ENCODE measurements around the gene UGT1A6.
"Not testable (repeated sequence)": the region's sequence is repeated elsewhere in the genome, so short reads cannot be mapped to it uniquely, and the experiment has no call there.

Gene UGT1A6

DNA sequence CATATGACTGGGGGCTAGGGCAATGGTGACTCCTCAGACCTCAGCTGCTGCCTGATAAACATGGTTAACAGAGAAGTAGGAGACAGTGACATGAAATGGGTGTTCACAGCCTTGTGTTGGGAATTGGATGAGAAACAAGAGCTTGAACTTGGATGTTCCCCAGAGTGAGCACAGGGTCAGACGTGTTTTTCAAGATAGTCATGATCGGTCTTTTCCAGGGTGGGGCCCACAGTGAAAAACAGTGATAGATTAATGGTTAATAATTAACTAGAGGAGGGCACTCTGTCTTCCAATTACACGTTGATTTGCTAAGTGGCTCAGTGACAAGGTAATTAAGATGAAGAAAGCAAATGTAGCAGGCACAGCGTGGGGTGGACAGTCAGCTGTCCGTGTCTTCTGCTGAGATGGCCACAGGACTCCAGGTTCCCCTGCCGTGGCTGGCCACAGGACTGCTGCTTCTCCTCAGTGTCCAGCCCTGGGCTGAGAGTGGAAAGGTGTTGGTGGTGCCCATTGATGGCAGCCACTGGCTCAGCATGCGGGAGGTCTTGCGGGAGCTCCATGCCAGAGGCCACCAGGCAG is 36.1 kb downstream of the UGT1A6 start, which contains the start of gene UGT1A3:
UGT1A3 (plus strand) TSS at position 320 of the 579 bp plus-strand sequence; CDS start at position 405, 85 bp downstream.
- DNase-seq (ENCODE audit: low read depth in 2 of 2), result no peak

DNA sequence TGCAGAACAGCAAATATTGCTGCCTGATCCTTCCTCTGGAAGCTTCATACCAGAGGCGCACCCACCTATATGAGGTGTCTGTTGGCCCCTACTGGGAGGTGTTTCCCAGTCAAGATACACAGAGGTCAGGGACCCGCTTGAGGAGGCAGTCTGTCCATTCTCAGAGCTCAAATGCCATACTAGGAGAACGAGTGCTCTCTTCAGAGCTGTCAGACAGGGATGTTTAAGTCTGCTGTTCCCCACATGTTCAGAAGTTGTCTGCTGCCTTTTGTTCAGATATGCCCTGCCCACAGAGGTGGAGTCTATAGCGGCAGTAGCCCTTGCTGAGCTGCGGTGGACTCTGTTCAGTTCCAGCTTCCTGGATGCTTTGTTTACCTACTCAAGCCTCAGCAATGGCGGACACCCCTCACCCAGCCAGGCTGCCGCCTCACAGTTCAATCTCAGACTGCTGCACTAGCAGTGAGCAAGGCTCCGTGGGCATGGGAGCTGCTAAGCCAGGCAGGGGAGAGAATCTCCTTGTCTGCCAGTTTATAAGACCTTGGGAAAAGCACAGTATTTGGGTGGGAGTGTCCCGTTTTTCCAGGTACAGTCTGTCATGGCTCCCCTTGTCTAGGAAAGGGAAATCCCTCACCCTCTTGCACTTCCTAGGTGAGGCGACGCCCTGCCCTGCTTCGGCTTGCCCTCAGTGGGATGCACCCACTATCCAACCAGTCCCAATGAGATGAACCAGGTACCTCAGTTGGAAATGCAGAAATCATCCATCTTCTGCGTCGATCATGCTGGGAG is 44.4 kb downstream of the UGT1A6 start:
- not testable (repeated sequence) for DNase-seq (ENCODE audit: low read depth in 2 of 2)

DNA sequence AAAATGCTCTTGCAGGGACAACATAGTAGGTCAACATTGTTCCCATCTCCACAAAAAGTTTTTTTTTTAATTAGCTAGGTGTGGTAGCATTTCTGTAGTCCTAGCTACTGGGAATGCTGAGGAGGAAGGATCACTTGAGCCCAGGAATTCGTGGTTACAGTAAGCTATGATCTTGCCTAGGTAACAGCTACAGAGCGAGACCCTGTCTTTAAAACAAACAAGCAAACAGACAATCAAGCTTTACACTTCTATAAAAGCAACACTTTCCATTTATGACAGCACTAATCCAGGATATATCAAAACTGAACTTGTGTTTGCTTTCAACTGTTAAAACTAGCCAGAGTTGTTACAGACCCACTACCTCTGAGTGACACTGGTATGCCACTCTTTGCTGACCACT is 48.2 kb downstream of the UGT1A6 start:
- no peak for DNase-seq (ENCODE audit: low read depth in 2 of 2)

DNA sequence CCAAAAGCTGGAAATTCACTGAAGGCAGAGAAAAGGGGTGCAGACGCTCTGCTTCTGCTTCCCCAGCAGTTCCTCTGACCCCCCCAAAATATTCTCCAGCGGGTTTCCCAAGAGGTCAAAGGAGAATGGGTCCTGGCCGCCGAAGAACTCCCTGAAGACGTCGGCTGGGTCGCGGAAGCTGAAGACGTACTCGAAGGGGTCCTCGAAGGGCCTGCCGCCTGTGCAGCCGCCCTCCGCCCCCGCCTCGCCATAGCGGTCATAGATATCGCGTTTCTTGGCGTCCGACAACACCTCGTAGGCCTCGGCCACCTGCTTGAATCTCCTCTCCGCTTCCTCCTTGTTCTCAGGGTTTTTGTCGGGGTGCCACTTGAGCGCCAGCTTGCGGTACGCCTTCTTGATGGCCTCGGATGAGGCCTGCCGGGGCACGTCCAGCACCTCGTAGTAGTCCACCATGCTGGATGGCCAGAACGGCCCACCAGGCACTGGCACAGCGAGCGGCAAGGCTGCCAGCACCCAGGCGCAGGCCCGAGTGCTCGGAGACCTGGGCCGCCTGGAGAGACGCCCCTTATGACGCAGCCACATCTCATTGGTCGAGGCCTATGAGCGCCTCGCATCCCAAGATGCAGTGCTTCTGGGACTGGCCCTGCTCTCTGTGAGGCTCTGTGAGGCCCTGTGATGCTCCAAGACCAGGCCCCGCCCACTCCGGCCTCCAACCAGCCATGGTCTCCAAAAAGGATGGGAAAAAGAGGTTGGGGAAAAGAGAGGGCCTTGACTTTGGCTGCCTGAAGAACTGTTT is 51.0 kb downstream of the UGT1A6 start:
- no peak for DNase-seq (ENCODE audit: low read depth in 2 of 2)

DNA sequence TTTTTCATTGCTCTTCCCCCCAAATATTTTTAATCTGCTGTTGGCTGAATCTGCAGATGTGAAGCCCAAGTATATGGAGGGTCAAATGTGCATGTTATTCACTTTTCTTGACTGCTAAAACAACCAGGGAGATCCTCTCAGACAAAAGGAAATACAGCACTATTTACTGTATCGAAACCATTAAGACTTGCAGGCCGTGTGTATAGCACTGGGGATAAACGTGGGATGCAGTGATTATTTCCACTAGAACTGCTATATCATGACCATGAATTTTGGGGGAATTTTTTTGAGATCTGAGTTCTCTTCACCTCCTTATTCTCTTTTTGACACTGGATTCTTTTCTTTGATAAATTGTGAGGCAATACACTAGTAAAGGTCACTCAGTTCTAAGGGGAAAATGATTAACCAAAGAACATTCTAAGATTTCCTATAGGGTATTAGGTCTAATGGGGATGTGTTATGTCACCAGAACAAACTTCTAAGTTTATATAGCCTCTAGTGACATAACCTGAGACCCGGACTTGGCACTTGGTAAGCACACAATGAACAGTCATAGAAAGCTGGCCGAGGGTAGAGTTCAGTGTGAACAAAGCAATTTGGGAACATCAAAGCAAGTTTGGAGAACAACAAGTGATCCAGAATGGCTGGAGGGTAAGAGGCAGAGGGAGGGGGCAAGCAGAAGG is 52.5 kb downstream of the UGT1A6 start:
- DNase-seq (ENCODE audit: low read depth in 2 of 2), result no peak

DNA sequence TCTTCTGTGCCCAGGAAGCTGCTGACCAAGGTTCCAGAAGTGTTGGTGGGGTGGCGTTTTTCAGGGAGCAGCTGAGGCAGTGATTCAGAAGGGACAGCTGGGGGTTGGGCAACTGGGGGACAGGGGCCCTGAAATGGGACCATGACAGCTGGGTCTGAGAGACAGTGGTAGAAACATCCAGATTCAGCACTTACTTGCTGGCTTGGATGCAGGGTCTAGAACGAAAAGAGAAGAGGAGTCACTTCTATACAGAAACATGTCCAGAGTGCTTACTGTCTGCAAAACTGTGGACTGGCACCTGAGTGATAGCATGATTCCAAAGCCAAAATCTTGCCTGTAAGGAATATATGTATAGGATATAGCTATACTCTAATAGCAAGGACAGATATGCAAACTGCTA is 53.1 kb downstream of the UGT1A6 start:
- not testable (repeated sequence) for DNase-seq (ENCODE audit: low read depth in 2 of 2)

DNA sequence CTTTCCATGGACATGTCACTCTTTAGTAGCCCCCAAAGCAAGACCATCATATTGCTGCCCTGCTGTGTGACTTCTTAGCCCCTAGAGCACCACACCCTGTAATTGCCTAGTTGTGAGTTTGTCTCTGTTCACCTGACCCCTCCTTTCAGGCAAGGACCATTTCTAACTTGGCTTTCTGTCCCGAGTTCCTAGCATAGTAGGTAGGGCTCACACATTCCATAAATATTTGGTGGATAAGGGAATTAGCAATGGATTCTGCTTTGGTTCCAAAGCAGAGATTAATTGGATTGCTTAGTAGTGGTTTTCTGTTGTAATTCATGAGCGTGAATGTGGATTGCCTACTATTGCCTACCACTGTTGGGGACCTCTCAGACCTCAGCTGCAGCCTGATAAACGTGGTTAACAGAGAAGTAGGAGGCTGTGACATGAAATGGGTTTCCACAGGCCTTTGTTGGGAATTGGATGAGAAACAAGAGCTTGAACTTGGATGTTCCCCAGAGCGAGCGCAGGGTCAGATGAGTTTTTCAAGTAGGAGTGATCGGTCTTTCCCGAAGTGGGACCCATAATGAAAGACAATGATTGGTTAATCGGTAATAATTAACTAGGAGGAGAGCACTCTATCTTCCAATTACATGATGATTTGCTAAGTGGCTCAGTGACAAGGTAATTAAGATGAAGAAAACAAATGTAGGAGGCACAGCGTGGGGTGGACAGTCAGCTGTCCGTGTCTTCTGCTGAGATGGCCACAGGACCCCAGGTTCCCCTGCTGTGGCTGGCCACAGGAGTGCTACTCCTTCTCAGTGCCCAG is 54.0 kb downstream of the UGT1A6 start:
- DNase-seq (ENCODE audit: low read depth in 2 of 2), result no peak

DNA sequence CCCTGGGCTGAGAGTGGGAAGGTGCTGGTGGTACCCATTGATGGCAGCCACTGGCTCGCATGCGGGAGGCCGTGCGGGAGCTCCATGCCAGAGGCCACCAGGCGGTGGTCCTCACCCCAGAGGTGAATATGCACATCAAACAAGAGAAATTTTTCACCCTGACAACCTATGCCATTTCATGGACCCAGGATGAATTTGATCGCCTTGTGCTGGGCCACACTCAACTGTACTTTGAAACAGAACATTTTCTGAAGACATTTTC is 54.5 kb downstream of the UGT1A6 start:
- no peak for DNase-seq (ENCODE audit: low read depth in 2 of 2)

DNA sequence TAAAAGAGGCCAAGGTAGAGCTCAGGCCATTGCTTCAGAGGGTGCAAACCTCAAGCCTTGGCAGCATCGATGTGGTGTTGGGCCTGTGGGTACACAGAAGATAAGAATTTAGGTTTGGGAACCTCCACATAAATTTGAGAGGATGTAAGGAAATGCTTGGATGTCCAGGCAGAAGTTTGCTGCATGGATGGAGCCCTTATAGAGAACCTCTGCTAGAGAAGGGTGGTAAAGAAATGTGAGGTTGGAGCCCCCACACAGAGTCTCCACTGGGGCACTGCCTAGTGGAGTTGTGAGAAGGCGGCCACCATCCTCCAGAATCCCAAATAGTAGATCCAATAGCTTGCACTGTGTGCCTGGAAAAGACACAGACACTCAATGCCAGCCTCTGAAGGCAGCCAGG is 58.0 kb downstream of the UGT1A6 start:
- DNase-seq (ENCODE audit: low read depth in 2 of 2), result not testable (repeated sequence)

DNA sequence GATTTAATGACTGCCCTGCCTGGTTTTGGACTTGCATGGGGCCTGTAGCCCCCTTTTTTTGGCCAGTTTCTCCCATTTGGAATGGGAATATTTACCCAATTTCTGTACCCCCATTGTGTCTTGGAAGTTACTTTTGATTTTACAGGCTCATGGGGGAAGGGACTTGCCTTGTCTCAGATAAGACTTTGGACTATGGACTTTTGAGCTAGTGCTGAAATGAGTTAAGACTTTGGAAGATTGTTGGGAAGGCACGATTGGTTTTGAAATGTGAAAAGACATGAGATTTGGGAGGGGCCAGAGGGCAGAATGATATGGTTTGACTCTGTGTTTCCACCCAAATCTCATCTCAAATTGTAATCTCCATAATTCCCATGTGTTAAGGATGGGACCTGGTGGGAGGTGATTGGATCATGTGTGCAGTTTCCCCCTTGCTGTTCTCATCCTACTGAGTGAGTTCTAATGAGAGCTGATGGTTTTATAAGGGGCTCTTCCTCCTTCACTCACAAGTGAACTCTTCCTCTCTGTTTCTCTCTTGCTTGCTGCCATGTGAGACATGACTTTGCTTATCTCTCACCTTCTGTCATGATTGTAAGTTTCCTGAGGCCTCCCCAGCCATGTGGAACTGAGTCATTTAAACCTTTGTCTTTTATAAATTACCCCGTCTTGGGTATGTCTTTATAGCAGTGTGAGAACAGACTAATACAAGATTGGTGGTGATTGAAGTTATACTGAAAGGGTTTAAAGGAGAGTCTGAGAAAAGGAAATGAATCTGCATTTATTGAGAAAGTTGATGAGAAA is 58.7 kb downstream of the UGT1A6 start:
- DNase-seq (ENCODE audit: low read depth in 2 of 2), result not testable (repeated sequence)

DNA sequence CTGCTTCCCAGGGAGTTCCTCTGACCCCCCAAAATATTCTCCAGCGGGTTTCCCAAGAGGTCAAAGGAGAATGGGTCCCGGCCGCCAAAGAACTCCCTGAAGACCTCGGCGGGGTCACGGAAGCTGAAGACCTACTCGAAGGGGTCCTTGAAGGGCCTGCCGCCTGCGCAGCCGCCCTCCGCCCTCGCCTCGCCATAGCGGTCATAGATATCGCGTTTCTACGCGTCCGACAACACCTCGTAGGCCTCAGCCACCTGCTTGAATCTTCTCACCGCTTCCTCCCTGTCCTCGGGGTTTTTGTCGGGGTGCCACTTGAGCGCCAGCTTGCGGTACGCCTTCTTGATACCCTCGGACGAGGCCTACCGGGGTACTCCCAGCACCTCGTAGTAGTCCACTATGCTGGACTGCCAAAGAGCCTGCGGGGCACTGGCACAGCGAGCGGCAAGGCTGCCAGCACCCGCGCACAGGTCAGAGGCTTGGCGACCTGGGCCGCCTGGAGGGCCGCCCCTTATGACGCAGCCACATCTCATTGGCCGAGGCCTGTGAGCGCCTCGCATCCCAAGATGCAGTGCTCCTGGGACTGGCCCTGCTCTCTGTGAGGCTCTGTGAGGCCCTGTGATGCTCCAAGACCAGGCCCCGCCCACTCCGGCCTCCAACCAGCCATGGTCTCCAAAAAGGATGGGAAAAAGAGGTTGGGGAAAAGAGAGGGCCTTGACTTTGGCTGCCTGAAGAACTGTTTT is 62.4 kb downstream of the UGT1A6 start:
- DNase-seq (ENCODE audit: low read depth in 2 of 2), result no peak

DNA sequence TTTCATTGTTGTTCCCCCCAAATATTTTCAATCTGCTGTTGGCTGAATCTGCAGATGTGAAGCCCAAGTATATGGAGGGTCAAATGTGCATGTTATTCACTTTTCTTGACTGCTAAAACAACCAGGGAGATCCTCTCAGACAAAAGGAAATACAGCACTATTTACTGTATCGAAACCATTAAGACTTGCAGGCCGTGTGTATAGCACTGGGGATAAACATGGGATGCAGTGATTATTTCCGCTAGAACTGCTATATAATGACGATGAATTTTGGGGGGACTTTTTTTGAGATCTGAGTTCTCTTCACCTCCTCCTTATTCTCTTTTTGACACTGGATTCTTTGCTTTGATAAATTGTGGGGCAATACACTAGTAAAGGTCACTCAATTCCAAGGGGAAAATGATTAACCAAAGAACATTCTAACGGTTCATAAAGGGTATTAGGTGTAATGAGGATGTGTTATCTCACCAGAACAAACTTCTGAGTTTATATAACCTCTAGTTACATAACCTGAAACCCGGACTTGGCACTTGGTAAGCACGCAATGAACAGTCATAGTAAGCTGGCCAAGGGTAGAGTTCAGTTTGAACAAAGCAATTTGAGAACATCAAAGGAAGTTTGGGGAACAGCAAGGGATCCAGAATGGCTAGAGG is 63.9 kb downstream of the UGT1A6 start:
- no peak for DNase-seq (ENCODE audit: low read depth in 2 of 2)

DNA sequence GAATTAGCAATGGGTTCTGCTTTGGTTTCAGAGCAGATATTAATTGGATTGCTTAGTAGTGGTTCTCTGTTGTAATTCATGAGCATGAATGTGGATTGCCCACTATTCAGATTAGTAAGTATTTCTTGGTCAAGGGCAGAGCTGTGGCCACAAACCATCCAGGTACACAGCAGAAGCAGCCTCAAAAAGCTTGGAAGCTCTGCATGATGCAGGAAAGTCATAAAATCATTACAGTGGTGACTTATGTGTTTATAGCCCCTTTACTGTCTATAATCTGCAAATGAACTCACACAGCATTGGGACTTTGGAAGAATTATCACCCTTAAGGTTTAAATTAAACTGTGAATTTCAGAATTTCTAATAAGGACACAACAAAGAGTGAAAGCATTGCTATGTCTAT is 65.5 kb downstream of the UGT1A6 start:
- no peak for DNase-seq (ENCODE audit: low read depth in 2 of 2)

DNA sequence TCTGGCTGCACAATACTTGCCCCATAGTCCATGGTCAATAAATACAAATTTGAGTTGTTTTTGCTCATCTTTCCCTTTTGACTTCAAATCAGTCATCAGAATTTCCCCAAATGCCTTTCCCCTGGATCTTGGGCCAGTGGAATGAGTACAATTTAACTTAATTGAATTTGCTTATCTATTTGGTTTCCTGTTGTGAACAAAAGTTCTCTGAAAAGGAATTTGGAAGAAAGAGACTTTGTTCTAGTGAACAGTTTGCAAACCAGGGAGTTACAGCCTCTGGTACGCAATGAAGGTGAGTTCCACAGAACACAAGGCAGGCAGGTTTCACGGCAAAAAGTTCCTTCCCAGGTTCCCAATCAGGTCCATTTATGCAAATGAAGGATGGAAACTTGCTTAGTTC is 66.2 kb downstream of the UGT1A6 start:
- DNase-seq (ENCODE audit: low read depth in 2 of 2), result no peak

DNA sequence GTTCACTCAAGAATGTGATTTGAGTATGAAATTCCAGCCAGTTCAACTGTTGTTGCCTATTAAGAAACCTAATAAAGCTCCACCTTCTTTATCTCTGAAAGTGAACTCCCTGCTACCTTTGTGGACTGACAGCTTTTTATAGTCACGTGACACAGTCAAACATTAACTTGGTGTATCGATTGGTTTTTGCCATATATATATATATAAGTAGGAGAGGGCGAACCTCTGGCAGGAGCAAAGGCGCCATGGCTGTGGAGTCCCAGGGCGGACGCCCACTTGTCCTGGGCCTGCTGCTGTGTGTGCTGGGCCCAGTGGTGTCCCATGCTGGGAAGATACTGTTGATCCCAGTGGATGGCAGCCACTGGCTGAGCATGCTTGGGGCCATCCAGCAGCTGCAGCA is 67.4 kb downstream of the UGT1A6 start, which contains the start of gene UGT1A1:
UGT1A1 (plus strand) TSS at position 228 of the 400 bp plus-strand sequence; CDS start at position 246, 18 bp downstream.
- no peak for DNase-seq (ENCODE audit: low read depth in 2 of 2)

DNA sequence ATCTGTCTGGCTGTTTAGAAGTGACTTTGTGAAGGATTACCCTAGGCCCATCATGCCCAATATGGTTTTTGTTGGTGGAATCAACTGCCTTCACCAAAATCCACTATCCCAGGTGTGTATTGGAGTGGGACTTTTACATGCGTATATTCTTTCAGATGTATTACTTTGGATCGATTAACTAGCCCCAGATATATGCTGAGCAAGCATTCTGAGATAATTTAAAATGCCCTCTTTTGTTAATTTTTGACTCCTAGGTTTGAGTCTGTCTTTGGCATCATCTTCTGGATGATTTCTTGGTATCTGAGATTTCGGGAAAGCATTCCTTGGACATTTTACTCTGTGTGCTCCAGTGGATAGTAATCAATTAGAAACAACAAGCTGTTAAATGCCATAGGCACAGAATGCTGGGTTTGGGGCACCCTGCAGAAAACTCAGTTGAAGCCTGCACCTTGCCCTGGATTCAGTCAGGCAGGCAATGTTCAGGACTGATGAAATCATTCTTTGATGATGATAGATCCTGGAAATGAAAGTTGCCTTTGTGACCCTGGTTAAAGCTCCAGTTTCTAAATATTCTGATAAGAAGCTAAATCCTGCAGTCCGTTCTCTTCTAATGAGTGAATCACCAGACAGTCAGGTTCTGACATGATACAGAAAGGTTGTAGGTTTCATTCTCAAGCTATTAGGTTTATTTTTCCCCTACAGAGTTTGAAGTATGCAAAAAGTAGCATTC is 68.5 kb downstream of the UGT1A6 start:
- no peak for DNase-seq (ENCODE audit: low read depth in 2 of 2)

DNA sequence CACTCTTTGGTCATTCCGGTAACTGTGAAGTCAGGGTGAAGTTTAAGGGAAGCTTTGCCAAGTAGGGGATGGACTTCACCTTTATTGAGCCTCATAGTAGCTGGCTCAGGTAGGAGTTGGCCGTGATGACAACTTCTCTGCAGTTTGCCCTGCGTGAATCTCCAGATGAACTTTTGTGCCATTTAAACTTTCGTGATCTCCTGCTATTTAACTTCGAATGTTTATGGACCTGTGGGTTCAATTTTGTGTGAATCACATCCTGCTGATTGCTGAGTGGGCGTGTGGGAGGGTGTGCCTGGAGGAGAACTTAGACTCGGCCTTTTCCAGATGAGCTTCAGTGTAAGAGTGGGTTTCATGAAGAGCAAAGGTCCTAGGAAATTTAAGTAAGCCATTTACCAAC is 71.6 kb downstream of the UGT1A6 start:
- no peak for DNase-seq (ENCODE audit: low read depth in 2 of 2)

DNA sequence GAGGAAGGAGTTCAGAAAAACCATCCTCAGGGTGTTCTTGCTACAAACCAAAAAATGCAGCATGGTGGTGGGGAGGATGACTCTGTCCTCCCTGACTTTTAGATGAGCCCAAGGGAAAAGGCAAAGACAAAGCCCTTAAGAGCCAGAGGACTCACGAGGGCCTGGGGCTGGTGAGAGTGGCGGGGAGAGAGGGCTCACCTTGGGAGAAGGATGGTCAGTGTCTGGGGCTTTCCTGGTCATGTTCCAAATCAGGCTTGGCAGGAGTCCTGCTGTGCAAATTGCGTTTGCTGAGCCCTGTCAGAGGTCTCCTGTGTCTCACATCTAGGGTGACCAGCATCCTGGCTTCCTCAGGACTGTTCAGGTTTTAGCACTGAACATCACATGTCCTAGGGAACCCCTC is 72.1 kb downstream of the UGT1A6 start:
- DNase-seq (ENCODE audit: low read depth in 2 of 2), result no peak

DNA sequence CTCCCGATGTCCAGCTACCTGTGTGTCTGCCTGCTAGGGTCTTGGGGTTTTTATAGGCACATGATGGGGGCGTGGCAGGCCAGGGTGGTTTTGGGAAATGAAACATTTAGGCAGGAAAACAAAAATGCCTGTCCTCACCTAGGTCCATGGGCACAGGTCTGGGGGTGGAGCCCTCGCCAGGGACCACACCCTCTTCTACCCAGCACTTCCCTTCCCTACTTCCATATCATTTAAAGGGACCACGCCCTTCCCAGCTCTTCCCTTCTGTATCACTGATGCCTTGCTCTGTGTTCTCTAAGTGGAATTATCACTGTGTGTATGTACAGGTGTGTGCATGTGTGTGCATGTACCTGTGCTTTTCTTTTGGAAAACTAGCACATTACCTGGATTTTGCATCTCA is 73.7 kb downstream of the UGT1A6 start:
- DNase-seq (ENCODE audit: low read depth in 2 of 2), result no peak

All from fibroblast of skin of left quadriceps (primary cell).